Sigmoid colon (tissue), 7 donors: ENCODE results near the gene GEMIN8. TPM values are rescaled to one million over a fixed set of nuclear protein-coding genes. Genes with fewer than 3 reads are reported as not detected.

Experiments
- DNase-seq: peaks from one replicate; pipeline ENCODE4 v3.0.0-alpha.2; 2019
- H3K27ac ChIP-seq, 4 donors: fragments of 200-600 bp; sonication (generic); one replicate each; pipeline ENCODE4 v1.5.1; 2016 to 2019; ENCODE audit warnings: mild to moderate bottlenecking in 1 of 4
- H3K27me3 ChIP-seq, 3 donors: fragments of 200-600 bp; sonication (generic); one replicate each; pipeline ENCODE4 v1.5.1; 2019; ENCODE audit warnings: mild to moderate bottlenecking in 1 of 3
- H3K36me3 ChIP-seq, 4 donors: fragments of 200-600 bp; sonication (generic); one replicate each; pipeline ENCODE4 v1.5.1; 2016 to 2019
- H3K4me1 ChIP-seq, 4 donors: fragments of 200-600 bp; sonication (generic); one replicate each; pipeline ENCODE4 v1.5.1; 2017 to 2019
- H3K4me3 ChIP-seq, 4 donors: fragments of 200-600 bp; sonication (generic); one replicate each; pipeline ENCODE4 v1.5.1; 2017 to 2019; ENCODE audit warnings: mild to moderate bottlenecking in 2 of 4, moderate library complexity in 1 of 4
- H3K9me3 ChIP-seq, 4 donors: fragments of 200-600 bp in 3 of 4; sonication (generic) in 3 of 4; one replicate each; pipeline versions ENCODE4 v1.5.1 to v1.6.1; 2013 to 2019
- EP300 ChIP-seq, 4 donors: sonication (generic); formaldehyde crosslinking; IDR thresholded peaks; one replicate each; pipeline ENCODE4 v1.6.1; 2017; ENCODE audit warnings: antibody characterized with exemption in 4 of 4
- POLR2A ChIP-seq, 2 donors: fragments of 450-650 bp; IDR thresholded peaks; one replicate each; pipeline ENCODE4 v1.6.1; 2016; ENCODE audit warnings: antibody characterized with exemption in 2 of 2, mild to moderate bottlenecking in 2 of 2, moderate library complexity in 2 of 2
- POLR2AphosphoS5 ChIP-seq, 4 donors: sonication (generic); formaldehyde crosslinking; IDR thresholded peaks; one replicate each; pipeline ENCODE4 v1.6.1; 2017; ENCODE audit warnings: antibody characterized with exemption in 4 of 4
- WGBS, 2 donors: extraction: QIAGEN DNeasy Blood & Tissue Kit; methylation state at CpG; one replicate each; pipeline ENCODE4 v1.1.7; 2013; 5-methylcytosine and 5-hydroxymethylcytosine counted together
- intact Hi-C: fragments of 100-400 bp; cut with DNase I; formaldehyde crosslinking; loops from one replicate; pipeline ENCODE4 v1.15.1; 2023
- polyA plus RNA-seq, 3 donors: library from polyadenylated mRNA; stranded (reverse); fragments of 200-250 nt; gene quantifications; one replicate each; pipeline ENCODE4 v1.2.3, GENCODE V29; 2013
- total RNA-seq, 4 donors: library from RNA; depleted of rRNA; stranded (reverse); fragments of >200 nt; gene quantifications; one replicate each; pipeline ENCODE4 v1.1.0, GENCODE V29; 2016
- TF ChIP-seq, protein P1 (sequence below), 4 experiments: fragments of 450-650 bp in 3 of 4; fragments of 200-600 bp in 1 of 4; IDR thresholded peaks; one replicate each; pipeline ENCODE4 v1.5.1; 2016 to 2019; ENCODE audit warnings: antibody characterized with exemption in 4 of 4, mild to moderate bottlenecking in 3 of 4, moderate library complexity in 2 of 4
- donor health status: healthy with polysubstance abuse.
- donor health status: Bipolar disorder and iron deficiency.
- donor health status: healthy.

GEMIN8 gene
- total and polyA plus RNA-seq, 7 donors = 9.5 to 28.5 (median 19.3) TPM

- peaks cover 0 to 20% (median 9%) of the 10 kb centered on the region in 4 donors for H3K4me1 ChIP-seq
- H3K27me3 ChIP-seq = no peaks in the 10 kb centered on the region
- no peak for TF ChIP-seq EP300 (IDR thresholded peaks at IDR 0.05)
- no peak for TF ChIP-seq POLR2A (IDR thresholded peaks at IDR 0.05)
- no peak for TF ChIP-seq POLR2AphosphoS5 (IDR thresholded peaks at IDR 0.05)
- TF ChIP-seq, protein P1, sequence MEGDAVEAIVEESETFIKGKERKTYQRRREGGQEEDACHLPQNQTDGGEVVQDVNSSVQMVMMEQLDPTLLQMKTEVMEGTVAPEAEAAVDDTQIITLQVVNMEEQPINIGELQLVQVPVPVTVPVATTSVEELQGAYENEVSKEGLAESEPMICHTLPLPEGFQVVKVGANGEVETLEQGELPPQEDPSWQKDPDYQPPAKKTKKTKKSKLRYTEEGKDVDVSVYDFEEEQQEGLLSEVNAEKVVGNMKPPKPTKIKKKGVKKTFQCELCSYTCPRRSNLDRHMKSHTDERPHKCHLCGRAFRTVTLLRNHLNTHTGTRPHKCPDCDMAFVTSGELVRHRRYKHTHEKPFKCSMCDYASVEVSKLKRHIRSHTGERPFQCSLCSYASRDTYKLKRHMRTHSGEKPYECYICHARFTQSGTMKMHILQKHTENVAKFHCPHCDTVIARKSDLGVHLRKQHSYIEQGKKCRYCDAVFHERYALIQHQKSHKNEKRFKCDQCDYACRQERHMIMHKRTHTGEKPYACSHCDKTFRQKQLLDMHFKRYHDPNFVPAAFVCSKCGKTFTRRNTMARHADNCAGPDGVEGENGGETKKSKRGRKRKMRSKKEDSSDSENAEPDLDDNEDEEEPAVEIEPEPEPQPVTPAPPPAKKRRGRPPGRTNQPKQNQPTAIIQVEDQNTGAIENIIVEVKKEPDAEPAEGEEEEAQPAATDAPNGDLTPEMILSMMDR (IDR thresholded peaks at IDR 0.05) = no peak
- intact Hi-C loops = loop anchor here (5.0 kb wide), 1 partner anchor 90 kb away; no protein-coding TSS in a partner anchor
- H3K4me3 ChIP-seq = no peak overlapping the region
- no peaks in the 10 kb centered on the region for H3K9me3 ChIP-seq
- no peaks in the 10 kb centered on the region for H3K36me3 ChIP-seq
- peak overlapping the region in 3 of 4 donors; percentile 39 to 93 (median 87) for H3K27ac ChIP-seq
- DNase-seq = no peak
Observed at GRCh38 chrX:14027511-14028019, 2.1 kb downstream of the GEMIN8 start.

DNA sequence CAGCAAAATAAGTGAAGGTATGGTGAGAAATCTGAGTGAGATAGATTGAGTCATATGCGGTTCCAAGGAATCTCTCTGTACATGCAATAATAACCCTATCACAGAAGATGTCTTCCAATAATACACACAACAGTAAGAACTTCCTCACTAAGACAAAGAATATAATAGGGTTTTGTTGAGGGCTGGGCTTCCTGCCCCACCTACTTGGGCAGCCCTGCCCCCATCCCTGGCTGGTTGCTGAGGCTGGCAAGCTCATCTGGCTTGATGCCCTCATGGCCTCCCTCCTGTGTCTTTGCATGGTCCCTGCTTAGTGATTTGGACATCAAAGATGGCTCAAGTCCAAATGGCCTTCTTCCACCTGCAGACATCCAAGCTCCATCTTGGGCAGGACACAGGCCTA is 2.7 kb downstream of the GEMIN8 start:
- intact Hi-C loops = loop anchor here (5.0 kb wide), 1 partner anchor 90 kb away; no protein-coding TSS in a partner anchor
- H3K9me3 ChIP-seq = no peaks in the 10 kb centered on the region
- DNase-seq = no peak
- H3K27me3 ChIP-seq = no peaks in the 10 kb centered on the region
- no peak for TF ChIP-seq POLR2AphosphoS5 (IDR thresholded peaks at IDR 0.05)
- no peak for TF ChIP-seq EP300 (IDR thresholded peaks at IDR 0.05)
- no peak for TF ChIP-seq POLR2A (IDR thresholded peaks at IDR 0.05)
- TF ChIP-seq, protein P1 (IDR thresholded peaks at IDR 0.05) = no peak
- H3K4me1 ChIP-seq = peaks cover 0 to 17% (median 9%) of the 10 kb centered on the region in 4 donors
- 41 to 82% methylated on average over 1 of the region's 1 CpG for WGBS, 2 donors
- no peaks in the 10 kb centered on the region for H3K36me3 ChIP-seq
- peak overlapping the region in 1 of 4 donors; percentile 45 for H3K27ac ChIP-seq
- H3K4me3 ChIP-seq = no peak overlapping the region

- H3K36me3 ChIP-seq = no peaks in the 10 kb centered on the region
- H3K4me3 ChIP-seq = no peak overlapping the region
- intact Hi-C loops = loop anchor here (5.0 kb wide), 1 partner anchor 89 kb away; no protein-coding TSS in a partner anchor
- no peak for DNase-seq
- H3K27me3 ChIP-seq = no peaks in the 10 kb centered on the region
- TF ChIP-seq EP300 (IDR thresholded peaks at IDR 0.05) = no peak
- no peak for TF ChIP-seq POLR2AphosphoS5 (IDR thresholded peaks at IDR 0.05)
- TF ChIP-seq, protein P1 (IDR thresholded peaks at IDR 0.05) = no peak
- no peak for TF ChIP-seq POLR2A (IDR thresholded peaks at IDR 0.05)
- H3K27ac ChIP-seq = no peak overlapping the region
- 66 to 92% methylated on average over 7 of the region's 7 CpGs for WGBS, 2 donors
- peaks cover 0 to 17% (median 9%) of the 10 kb centered on the region in 4 donors for H3K4me1 ChIP-seq
- no peaks in the 10 kb centered on the region for H3K9me3 ChIP-seq
Observed at GRCh38 chrX:14026121-14026520, 3.6 kb downstream of the GEMIN8 start.

- no peaks in the 10 kb centered on the region for H3K4me1 ChIP-seq
- H3K27ac ChIP-seq = no peak overlapping the region
- no peak for DNase-seq
- no peaks in the 10 kb centered on the region for H3K9me3 ChIP-seq
- intact Hi-C loops = no loop called here
- H3K4me3 ChIP-seq = no peak overlapping the region
- no peaks in the 10 kb centered on the region for H3K27me3 ChIP-seq
- no peak for TF ChIP-seq POLR2A (IDR thresholded peaks at IDR 0.05)
- no peak for TF ChIP-seq POLR2AphosphoS5 (IDR thresholded peaks at IDR 0.05)
- TF ChIP-seq, protein P1 (IDR thresholded peaks at IDR 0.05) = no peak
- no peak for TF ChIP-seq EP300 (IDR thresholded peaks at IDR 0.05)
- H3K36me3 ChIP-seq = peaks cover 0 to 21% (median 3%) of the 10 kb centered on the region in 4 donors
Observed at GRCh38 chrX:14022019-14022418, 7.7 kb downstream of the GEMIN8 start.

DNA sequence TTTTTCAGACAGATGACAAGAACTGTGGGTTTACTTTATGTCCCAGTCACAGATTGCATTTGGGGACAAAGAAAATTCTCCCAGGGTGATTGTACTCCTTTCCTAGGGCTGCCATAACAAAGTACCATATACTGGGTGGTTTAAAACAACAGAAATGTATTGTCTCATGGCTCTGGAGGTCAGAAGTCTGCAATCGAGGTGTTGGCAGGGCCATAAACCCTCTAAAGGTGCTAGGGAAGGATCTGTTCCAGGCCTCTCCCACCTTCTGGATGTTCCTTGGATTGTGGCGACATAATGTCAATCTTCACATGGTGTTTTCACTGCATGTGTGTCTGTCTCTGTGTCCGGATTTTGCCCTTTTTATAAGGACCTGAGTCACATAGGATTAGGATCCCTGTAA is 12.3 kb downstream of the GEMIN8 start:
- Histone ChIP-seq H3K36me3 (peaks cover 0 to 21% (median 3%) of the 10 kb centered on the region in 4 donors), H3K4me1 (no peaks in the 10 kb centered on the region), H3K27ac (no peak overlapping the region), H3K9me3 (no peaks in the 10 kb centered on the region), H3K4me3 (no peak overlapping the region), H3K27me3 (no peaks in the 10 kb centered on the region)
- DNase-seq = no peak
- WGBS, 2 donors = 17 to 63% methylated on average over 3 of the region's 3 CpGs
- intact Hi-C loops = no loop called here
- no peak for TF ChIP-seq POLR2A (IDR thresholded peaks at IDR 0.05)
- TF ChIP-seq POLR2AphosphoS5 (IDR thresholded peaks at IDR 0.05) = no peak
- TF ChIP-seq EP300 (IDR thresholded peaks at IDR 0.05) = no peak
- TF ChIP-seq, protein P1 (IDR thresholded peaks at IDR 0.05) = no peak
